SK-N-SH treated with all-trans-retinoic acid at 6 μM for 48 hours (cell line): ENCODE results near the gene NUMA1.

ENCODE experiments used
- ARNTL ChIP-seq: fragments of 450-650 bp; formaldehyde crosslinking; IDR thresholded peaks from 2 replicates; pipeline ENCODE4 v1.5.0; 2020; ENCODE audit warnings: low read depth, mild to moderate bottlenecking, moderate library complexity, borderline replicate concordance
- BACH2 ChIP-seq: fragments of 250-450 bp; sonication (Bioruptor Pico); IDR thresholded peaks from 2 replicates; pipeline ENCODE4 v1.9.0; 2021; ENCODE audit warnings: mild to moderate bottlenecking, borderline replicate concordance
- CREB5 ChIP-seq: fragments of 250-450 bp; sonication (Bioruptor Pico); IDR thresholded peaks from 2 replicates; pipeline ENCODE4 v1.5.1; 2020; ENCODE audit warnings: low read depth, mild to moderate bottlenecking, moderate library complexity
- CSDC2 ChIP-seq: fragments of 250-450 bp; sonication (Bioruptor Pico); IDR thresholded peaks from 2 replicates; pipeline ENCODE4 v1.5.0; 2020; ENCODE audit warnings: mild to moderate bottlenecking, moderate library complexity
- ESRRG ChIP-seq: fragments of 250-450 bp; sonication (Bioruptor Pico); IDR thresholded peaks from 2 replicates; pipeline ENCODE4 v1.6.1; 2021; ENCODE audit warnings: mild to moderate bottlenecking
- ISL1 ChIP-seq: fragments of 250-450 bp; sonication (Bioruptor Pico); IDR thresholded peaks from 2 replicates; pipeline ENCODE4 v2.1.2; 2022; ENCODE audit warnings: mild to moderate bottlenecking, moderate library complexity
- PPARA ChIP-seq: fragments of 250-450 bp; sonication (Bioruptor Pico); IDR thresholded peaks from 2 replicates; pipeline ENCODE4 v1.5.0; 2020; ENCODE audit warnings: mild to moderate bottlenecking, borderline replicate concordance
- RARB ChIP-seq: fragments of 250-450 bp; sonication (Bioruptor Pico); IDR thresholded peaks from 2 replicates; pipeline ENCODE4 v1.8.0; 2021; ENCODE audit warnings: mild to moderate bottlenecking, moderate library complexity
- SNAI2 ChIP-seq: fragments of 250-450 bp; sonication (Bioruptor Pico); IDR thresholded peaks from 2 replicates; pipeline ENCODE4 v1.5.0; 2020; ENCODE audit warnings: mild to moderate bottlenecking, moderate library complexity
- TCF4 ChIP-seq: fragments of 250-450 bp; sonication (Bioruptor Pico); IDR thresholded peaks from 2 replicates; pipeline ENCODE4 v1.8.0; 2021; ENCODE audit warnings: mild to moderate bottlenecking, moderate library complexity, borderline replicate concordance
- ZC3H10 ChIP-seq: fragments of 250-450 bp; sonication (Bioruptor Pico); IDR thresholded peaks from 2 replicates; pipeline ENCODE4 v1.5.1; 2021; ENCODE audit warnings: mild to moderate bottlenecking, moderate library complexity
- ZFP3 ChIP-seq: fragments of 250-450 bp; sonication (Bioruptor Pico); IDR thresholded peaks from 2 replicates; pipeline ENCODE4 v1.5.0; 2020; ENCODE audit warnings: mild to moderate bottlenecking, moderate library complexity
- ZNF8 ChIP-seq: fragments of 450-650 bp; formaldehyde crosslinking; IDR thresholded peaks from 2 replicates; pipeline ENCODE4 v1.5.0; 2020; ENCODE audit warnings: mild to moderate bottlenecking, moderate library complexity
- TF ChIP-seq, protein P1 (sequence below): fragments of 250-450 bp; sonication (Bioruptor Pico); IDR thresholded peaks from 2 replicates; pipeline ENCODE4 v1.8.0; 2020; ENCODE audit warnings: mild to moderate bottlenecking, moderate library complexity, borderline replicate concordance

DNA sequence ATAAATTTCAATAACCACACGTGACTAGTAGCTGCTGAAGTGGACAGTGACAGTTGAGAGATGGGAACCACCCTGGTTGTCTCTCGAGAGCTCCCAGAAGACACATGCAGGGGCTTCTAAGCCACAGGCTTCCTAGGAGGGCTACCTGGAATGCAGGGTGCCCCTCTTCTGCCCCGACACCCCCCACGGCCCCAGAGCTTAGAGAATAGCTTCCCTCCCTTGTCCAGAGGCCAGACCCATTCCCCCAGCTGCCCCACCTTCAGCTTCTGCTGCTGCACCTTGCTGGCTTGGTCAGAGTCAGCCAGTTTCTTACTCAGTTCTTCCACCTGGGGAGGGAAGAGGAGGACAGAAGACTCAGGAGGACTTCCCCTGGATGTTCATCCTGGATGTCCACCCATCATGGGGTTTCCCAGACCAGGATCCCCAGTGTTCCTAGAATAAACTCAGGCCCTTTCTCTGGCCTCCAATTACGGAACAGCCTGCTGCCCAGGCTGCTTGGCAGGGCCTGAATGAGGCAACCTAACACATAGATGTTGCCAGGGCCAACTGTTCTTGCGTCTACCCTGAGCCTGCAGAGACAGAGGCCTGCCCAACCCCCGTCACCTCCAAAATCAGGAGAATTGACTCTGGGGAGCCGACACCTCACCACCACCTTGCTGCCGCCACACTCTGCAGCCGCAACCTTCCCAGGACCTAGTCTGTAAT, 69.7 kb downstream of the NUMA1 start:
- TF ChIP-seq ZFP3 (no peak), CREB5 (no peak), CSDC2 (CRISPR knock-in tag) (no peak), ZC3H10 (CRISPR knock-in tag) (no peak), BACH2 (CRISPR knock-in tag) (no peak), TCF4 (CRISPR knock-in tag) (no peak), PPARA (CRISPR knock-in tag) (no peak), SNAI2 (no peak), ZNF8 (CRISPR knock-in tag) (no peak), ISL1 (CRISPR knock-in tag) (no peak), RARB (CRISPR knock-in tag) (no peak), ESRRG (CRISPR knock-in tag) (no peak), ARNTL (CRISPR knock-in tag) (no peak)
- TF ChIP-seq, protein P1, sequence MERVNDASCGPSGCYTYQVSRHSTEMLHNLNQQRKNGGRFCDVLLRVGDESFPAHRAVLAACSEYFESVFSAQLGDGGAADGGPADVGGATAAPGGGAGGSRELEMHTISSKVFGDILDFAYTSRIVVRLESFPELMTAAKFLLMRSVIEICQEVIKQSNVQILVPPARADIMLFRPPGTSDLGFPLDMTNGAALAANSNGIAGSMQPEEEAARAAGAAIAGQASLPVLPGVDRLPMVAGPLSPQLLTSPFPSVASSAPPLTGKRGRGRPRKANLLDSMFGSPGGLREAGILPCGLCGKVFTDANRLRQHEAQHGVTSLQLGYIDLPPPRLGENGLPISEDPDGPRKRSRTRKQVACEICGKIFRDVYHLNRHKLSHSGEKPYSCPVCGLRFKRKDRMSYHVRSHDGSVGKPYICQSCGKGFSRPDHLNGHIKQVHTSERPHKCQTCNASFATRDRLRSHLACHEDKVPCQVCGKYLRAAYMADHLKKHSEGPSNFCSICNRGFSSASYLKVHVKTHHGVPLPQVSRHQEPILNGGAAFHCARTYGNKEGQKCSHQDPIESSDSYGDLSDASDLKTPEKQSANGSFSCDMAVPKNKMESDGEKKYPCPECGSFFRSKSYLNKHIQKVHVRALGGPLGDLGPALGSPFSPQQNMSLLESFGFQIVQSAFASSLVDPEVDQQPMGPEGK (CRISPR knock-in tag) = no peak
